ENCODE results near the gene HACD3. TPM values are rescaled to one million over a fixed set of nuclear protein-coding genes. Genes with fewer than 3 reads are reported as not detected.

HACD3 gene
- total and polyA plus RNA-seq, 2 of the 4 experiments (the other 2 are of a cell fraction) = 60.9 to 131 TPM

- no peak for DNase-seq
- ChIA-PET POLR2A (ENCODE audit: unreplicated experiment) (no interaction called here), CTCF (no interaction called here)
- TF ChIP-seq CHD1 (IDR thresholded peaks at IDR 0.05; ENCODE audit: low read depth, low read length) = no peak
- no peak for TF ChIP-seq MAFK (IDR thresholded peaks at IDR 0.05; ENCODE audit: low read depth, low read length)
- no peak overlapping the region for H3K9ac ChIP-seq (ENCODE audit: low read depth, low read length)
- H2AK5ac ChIP-seq (ENCODE audit: low read depth, low read length) = peak overlapping the region; percentile 51; the same call in 1 of the 2 replicates
- no peak overlapping the region for H2BK15ac ChIP-seq (ENCODE audit: low read depth, low read length)
- no peak overlapping the region for H2AK9ac ChIP-seq (replicated peaks; ENCODE audit: low read depth, low read length, poor library complexity)
- no peak overlapping the region for H2BK120ac ChIP-seq (ENCODE audit: low read depth, low read length)
- dilution Hi-C loops (cut with HindIII; ENCODE audit: low sequenced_read_pairs, unreplicated experiment) = no loop called here
- WGBS, 2 experiments (ENCODE audit: extremely low coverage in 2 of 2, insufficient read length in 1 of 2) = no CpG with 5 or more reads among the region's 6 CpGs
- H3K36me3 ChIP-seq (ENCODE audit: control insufficient read depth, insufficient read depth, low read length) = peaks cover 30% of the 10 kb centered on the region
- H4K8ac ChIP-seq (ENCODE audit: low read depth in 2 of 2, low read length in 2 of 2) = peak overlapping the region in 1 of 2 experiments; percentile 19; a peak in 1 of 4 replicates
- H3K14ac ChIP-seq (replicated peaks; ENCODE audit: low read depth, low read length) = no peak overlapping the region; the same call in 1 of the 2 replicates
- BruUV-seq (replicated peaks) = TSS peak; percentile 87
- H3K4me2 ChIP-seq (ENCODE audit: low read depth, low read length) = no peak overlapping the region
- H3K27me3 ChIP-seq (ENCODE audit: control insufficient read depth, insufficient read depth, low read length) = no peaks in the 10 kb centered on the region
- no peak overlapping the region for H2BK5ac ChIP-seq (ENCODE audit: low read depth, low read length, poor library complexity, severe bottlenecking)
- H3K79me1 ChIP-seq (ENCODE audit: low read depth in 1 of 2, low read length in 2 of 2) = peaks cover 8 to 17% of the 10 kb centered on the region in 2 experiments; a peak in 3 of 4 replicates
- no peak overlapping the region for H4K91ac ChIP-seq (ENCODE audit: insufficient read depth, low read depth, low read length)
- H4K20me1 ChIP-seq (ENCODE audit: insufficient read depth, low read length) = 0 out of 2 replicates have a peak, but pooled peaks cover 3% of the 10 kb centered on the region
- H3K18ac ChIP-seq (ENCODE audit: low read depth, low read length) = no peak overlapping the region
- H3K4me3 ChIP-seq (ENCODE audit: insufficient read depth, low read depth, low read length) = no peak overlapping the region
- peak overlapping the region; percentile 12; the same call in 1 of the 2 replicates for H3K23ac ChIP-seq (ENCODE audit: low read depth, low read length)
- H3K9me3 ChIP-seq (ENCODE audit: control insufficient read depth, insufficient read depth, low read length) = no peaks in the 10 kb centered on the region
- no peak overlapping the region for H3K27ac ChIP-seq (ENCODE audit: insufficient read depth, low read length)
- peaks cover 17% of the 10 kb centered on the region for H3K9me1 ChIP-seq (ENCODE audit: insufficient read depth, low read length)
- H2BK20ac ChIP-seq (ENCODE audit: low read depth, low read length) = no peak overlapping the region
- peaks cover 6% of the 10 kb centered on the region for H3K4me1 ChIP-seq (ENCODE audit: control insufficient read depth, insufficient read depth, low read length)
- no peak for ATAC-seq (ENCODE audit: low read depth)
- intact Hi-C loops (cut with micrococcal nuclease) = loop anchor here (5.0 kb wide), 1 partner anchor 170 kb away; no protein-coding TSS in a partner anchor
- no peak overlapping the region; the same call in 1 of the 2 replicates for H3K4ac ChIP-seq (ENCODE audit: low read depth, low read length)
- in situ Hi-C loops (cut with MboI; ENCODE audit: low sequenced_read_pairs) = no loop called here
- no peak overlapping the region for H4K5ac ChIP-seq (ENCODE audit: low read depth, low read length)
- no peak overlapping the region for H2AFZ ChIP-seq (replicated peaks; ENCODE audit: low read length, poor library complexity)
- H3K56ac ChIP-seq (ENCODE audit: extremely low read depth, insufficient read depth, low read length) = no peak overlapping the region
These were observed 47.1 kb downstream of the HACD3 start for GRCh38 chr15:65577129-65577996.

All from IMR-90 (cell line).